HG03045 (cell line): ENCODE data around the gene NR2F1.

Experiments
- ATAC-seq: cut with Tn5 transposase; IDR thresholded peaks from one replicate; pipeline ENCODE4 v1.9.1; 2021; ENCODE audit warnings: mild to moderate bottlenecking, moderate library complexity; ENCODE audit not compliant: unreplicated experiment

The NR2F1 gene

DNA sequence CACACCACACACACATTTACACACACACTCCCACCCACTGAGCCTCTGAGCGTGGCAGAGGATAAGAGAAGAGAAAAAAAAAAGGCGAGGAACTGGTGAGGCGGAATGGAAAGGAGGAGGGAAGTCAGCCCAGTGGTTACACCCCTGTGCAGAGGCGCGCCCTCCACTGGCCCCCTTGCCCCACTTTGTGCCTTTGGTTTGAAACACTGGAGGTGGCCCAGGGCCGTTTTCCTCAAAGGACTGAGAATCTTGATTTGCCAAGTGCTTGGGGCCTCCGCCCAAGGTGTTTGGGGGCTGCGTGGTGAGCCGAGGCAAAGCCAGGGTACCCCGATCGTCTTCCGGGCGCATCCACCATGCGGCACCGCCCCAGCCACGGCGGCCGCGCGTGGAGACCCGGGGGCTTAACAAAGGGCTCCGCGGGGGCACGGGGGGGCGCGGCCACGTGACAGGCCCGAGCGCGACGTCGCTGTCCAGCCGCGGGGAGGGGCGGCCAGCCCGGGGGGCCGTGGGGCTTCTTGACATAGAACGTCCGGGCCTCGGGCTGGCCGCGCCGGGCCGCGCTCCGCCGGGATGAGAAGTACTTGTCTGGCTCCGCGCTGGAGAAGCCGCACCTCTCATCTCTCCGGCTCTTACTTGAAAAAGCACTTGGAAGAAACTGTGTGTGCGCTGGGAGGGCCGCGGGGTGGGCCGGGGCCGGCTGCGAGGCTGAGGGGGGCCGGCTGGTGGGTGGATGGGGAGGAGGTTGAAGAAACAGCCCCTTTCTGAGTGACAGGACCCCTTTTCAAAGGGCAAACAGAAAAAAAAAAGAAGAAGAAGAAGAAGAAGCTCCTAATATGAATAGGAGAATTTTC lies 21.0 kb downstream of the NR2F1 start:
- no peak for ATAC-seq

DNA sequence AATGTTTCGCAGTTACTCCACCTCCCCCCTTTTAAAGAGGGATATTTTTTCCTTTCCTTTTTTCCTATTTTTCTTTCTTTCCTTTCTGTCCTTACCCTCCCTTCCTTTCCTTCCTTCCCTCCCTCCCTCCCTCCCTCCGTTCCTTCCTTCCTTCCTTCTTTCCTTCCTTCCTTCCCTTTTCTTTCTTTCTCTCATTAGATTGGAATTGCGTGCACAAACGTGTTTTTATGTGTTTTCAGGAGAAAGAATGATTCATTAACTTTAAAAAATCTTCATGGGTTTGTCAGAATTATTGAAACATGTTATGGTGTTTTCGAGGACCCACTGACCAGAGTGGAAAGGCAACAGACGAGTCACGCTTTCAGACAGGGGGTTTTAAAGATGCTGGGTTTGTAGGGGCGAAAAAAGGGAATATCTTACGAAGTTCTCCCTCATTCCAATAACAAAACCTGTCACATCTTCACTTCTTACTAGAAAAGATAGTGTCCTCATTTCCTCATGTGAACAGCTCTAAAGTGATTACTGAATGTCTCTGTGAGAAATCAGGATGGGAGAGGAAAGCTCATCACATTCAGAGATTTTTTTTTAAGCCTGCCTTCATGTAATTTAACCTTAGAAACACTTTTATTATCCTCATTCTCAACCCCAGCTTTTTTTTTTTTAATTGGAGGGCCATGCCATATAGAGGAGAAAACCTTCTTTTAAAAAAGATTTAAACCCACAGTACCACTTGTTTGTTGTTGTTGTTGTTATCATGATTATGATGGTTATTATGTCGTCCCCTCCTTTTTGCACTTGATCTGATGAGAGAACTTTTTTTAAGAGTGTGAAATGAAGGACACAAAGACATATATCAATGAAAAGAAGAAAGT lies 21.9 kb downstream of the NR2F1 start:
- ATAC-seq: no peak

DNA sequence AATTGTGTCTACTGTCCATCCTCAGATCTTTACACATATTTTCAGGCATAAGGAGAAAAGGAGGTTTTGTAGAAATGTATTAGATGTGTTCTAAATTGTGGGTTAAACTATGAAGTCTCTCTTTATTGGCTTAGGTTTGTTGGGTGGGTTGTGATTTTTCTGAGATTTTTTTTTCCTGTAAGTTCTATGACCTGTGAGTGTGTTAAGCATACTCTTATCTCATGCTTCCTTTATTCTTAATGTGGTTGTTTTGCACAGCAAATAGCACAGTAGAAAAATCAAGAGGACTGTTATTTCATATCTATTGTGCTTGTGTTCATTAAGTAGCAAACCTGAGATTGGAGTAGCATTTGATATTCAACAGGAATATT lies 23.3 kb downstream of the NR2F1 start:
- ATAC-seq: no peak

GRCh38 chr5:93607367-93608258 lies 24.6 kb downstream of the NR2F1 start:
- ATAC-seq: peak; percentile 65

- no peak for ATAC-seq
Measured at GRCh38 chr5:93608855-93609254, 25.8 kb downstream of the NR2F1 start.

- ATAC-seq: no peak
Measured at GRCh38 chr5:93609762-93610161, 26.7 kb downstream of the NR2F1 start.

DNA sequence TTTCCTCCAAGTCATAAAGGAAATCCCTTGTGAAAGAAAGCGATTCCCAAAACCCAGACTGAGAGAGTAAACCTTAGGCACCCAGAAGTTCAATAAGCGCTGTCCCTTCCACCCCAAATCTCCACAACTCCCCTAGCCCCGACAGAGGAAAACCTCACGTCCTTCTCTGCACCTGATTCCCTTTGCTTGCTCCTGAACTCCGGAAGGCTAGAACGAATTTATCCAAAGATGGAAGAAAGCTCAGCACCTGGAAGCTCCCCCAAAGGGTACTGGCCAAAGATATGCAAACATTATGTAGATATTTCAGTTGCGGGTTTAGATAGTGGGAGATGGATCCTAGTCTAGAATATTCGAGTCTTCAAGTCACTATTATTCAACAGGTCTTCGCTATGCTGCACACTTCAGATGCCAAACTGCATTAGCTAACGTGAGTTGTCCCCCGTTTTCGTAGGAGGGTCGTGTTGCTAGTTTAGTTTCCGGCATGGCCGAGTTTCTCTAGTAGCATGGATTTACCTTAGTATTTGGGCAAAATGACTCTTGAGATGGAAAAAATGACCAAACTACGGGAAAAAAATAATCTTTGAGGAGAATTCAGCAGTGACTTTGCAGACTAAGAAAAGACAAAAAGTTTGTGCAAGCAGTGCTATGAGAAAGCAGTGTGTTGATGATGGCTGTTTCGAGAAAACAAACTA lies 27.7 kb downstream of the NR2F1 start:
- no peak for ATAC-seq

DNA sequence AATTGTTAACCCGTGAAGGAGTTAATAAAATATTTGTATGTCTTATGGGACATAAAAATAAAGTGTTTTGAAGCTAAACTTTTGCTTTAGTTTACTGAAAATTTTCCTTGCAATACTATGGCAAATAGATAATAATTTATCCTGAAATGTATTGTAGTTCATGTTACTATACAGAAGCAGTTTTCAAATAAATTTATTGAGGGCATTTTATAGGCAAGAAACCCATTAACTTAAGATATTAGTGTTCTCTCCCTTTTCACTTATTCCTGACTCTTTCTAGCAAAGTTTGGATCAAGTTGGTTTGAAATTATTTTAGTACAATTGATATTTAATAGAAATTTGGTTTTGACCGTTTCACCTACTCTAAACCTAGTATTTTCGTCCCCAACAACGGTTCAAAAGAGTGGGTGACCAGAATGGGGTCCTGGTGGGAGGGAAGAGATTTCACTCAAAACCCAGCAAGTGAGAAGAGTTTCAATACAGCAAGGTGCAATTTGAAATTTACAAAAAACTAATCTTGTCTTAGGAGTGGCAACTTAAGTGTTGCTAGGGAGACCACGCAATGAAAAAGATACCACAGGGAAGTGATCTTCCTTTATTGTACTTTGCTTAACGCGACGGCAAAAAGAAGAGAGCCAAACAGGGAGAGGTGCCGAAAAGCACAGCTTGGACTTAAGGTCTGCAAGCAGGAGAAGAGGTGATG lies 28.4 kb downstream of the NR2F1 start:
- ATAC-seq: no peak

DNA sequence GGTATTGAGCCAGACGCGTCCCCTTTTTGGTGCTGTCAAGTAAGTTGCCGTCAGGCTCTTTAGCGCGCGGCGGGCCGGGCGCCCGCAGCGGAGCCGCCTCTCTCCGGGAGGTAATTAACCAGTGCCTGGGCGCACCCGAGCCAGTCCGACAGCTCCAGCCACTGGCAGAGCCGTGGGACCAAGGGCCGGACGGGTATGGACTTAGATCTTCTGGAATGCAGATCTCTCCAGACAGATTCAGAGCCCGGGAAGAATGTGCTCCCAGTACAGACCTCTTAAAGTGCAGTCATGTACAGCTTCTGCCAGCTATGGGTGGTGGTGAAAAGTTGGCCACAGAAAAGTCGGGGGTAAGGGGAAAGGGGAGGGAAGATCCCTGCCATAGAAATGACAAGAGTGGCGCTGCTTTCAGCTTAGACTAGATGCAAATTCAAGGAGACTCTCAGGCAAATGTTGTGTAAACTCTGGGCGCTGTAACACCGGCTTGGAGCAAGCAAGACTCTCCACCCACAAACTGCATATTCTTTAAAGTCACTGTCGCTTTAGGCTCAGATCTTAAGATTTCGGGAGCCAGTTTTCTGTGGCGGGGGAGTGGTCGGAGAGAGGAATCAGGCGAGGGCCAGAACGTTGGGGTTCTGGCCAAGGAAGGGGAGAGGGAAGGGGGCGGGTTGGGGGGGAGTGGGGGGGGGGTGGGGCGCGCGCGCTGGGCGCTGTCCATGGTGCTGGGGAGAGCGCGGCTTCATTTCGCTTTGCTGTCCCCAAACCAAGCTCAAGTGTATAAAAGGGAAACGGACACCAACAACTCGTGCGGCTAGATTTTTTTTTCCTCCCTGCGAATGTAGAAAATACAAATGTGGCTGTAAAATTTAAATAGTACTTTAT lies 29.2 kb downstream of the NR2F1 start:
- ATAC-seq: no peak

DNA sequence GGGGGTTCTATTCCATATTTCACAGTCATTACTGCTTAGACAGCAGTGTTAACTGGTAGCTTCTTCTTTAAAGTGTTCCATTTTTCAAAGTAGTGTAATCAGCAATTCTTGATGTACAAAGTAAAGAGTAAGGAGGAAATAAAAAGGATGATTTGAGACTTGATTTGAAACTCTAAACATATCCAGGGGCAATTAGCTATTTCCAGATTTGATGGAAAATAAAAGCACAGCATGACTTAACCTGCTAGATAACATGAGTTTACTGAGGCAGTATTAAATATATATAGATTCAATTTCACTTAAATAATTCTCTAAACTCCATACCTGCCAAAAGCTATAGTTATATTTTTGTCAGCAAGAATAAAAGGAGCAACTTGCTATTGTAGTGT lies 29.8 kb downstream of the NR2F1 start:
- no peak for ATAC-seq

DNA sequence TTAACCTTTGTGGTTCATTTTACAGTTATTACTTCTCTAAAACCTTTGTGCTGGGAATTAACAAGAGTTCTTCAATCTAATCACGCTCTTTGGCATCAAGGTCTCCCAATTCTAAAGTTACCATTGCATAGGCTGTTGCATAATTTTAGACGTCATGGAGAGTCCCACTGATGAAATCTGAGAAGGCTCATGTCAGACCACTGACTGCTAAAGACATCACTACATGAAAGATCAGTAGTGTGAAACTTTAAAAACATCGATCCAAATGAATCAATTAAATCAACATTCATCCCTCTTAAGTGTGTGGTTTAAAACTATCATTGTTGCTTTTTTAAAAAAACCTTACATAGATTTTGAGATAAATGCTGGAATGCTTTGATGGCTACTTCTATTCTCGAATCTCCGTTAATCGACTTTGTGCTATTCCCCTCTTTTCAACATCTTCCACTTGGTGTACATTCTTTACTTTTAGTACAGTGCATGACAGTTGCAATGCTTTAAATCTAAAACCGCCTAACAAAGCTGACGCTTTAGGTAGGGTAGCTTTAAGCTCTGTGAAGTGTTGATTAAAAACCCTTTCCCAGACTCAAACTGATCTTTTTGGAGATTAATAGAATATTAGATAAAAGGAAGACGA lies 33.6 kb downstream of the NR2F1 start:
- no peak for ATAC-seq

GRCh38 chr5:93620487-93621326 lies 37.7 kb downstream of the NR2F1 start:
- peak; percentile 98 for ATAC-seq

DNA sequence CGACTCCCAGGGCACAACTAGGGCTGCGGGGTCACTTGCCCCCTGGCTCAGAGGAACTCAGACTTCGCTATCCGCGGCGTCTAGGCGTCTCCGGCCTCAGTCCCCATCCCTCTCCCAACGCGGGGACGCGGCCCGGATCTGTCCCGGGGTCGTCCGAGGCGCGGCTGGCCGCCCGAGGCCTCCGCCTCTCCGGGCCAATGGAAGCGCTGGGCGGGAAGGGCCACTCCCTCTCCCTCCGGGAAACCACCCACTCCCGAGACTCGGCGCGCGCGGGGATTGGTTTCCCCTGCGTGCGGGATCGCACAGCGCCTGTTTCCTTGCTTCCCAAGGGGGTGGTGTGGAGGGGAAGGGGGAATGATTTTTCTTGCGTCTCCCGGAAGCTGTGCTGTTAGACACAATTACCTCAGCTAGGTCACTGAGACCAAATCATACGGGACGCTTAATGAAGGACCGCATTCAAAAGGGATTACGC lies 38.3 kb downstream of the NR2F1 start:
- peak; percentile 22 for ATAC-seq

- no peak for ATAC-seq
Measured at GRCh38 chr5:93622240-93622885, 39.3 kb downstream of the NR2F1 start.

- no peak for ATAC-seq
Measured at GRCh38 chr5:93623153-93623552, 40.1 kb downstream of the NR2F1 start.

DNA sequence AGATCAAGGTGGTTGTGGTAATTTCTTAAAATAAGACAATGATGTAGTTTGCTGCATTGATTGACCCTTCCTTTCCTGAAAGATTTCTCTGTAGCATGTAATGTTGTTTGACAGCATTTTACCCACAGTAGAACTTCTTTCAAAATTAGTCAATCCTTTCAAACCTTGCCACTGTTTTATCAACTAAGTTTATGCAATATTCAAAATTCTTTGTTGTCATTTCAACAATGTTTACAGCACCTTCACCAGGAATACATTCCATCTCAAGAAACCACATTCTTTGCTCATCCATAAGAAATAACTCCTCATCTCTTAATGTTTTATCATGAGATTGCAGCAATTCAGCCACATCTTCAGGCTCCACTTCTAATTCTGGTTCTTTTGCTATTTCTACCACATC lies 43.8 kb downstream of the NR2F1 start:
- no peak for ATAC-seq

GRCh38 chr5:93632327-93632726 lies 49.3 kb downstream of the NR2F1 start:
- ATAC-seq: no peak
